Liver (tissue), 9 donors: ENCODE data around the gene FUNDC2. TPM values are rescaled to one million over a fixed set of nuclear protein-coding genes. Genes with fewer than 3 reads are reported as not detected.

Experiments used
- DNase-seq: peaks from one replicate; pipeline ENCODE4 v3.0.0-alpha.2; 2017; ENCODE audit warnings: low spot score
- H3K27ac ChIP-seq, 2 donors: one replicate each; pipeline ENCODE4 v1.7.0; 2013; ENCODE audit warnings: inconsistent platforms in 2 of 2, low read length in 2 of 2, control low read depth in 1 of 2, low read depth in 1 of 2, mild to moderate bottlenecking in 1 of 2
- H3K27me3 ChIP-seq, 4 donors: one replicate each; pipeline versions ENCODE4 v1.6.1 to v1.7.0; 2013; ENCODE audit warnings: low read length in 3 of 4, inconsistent platforms in 1 of 4, mild to moderate bottlenecking in 1 of 4, moderate library complexity in 1 of 4; ENCODE audit not compliant: control insufficient read depth in 4 of 4, insufficient read depth in 4 of 4
- H3K36me3 ChIP-seq, 4 donors: one replicate each; pipeline versions ENCODE4 v1.6.1 to v1.7.0; 2013; ENCODE audit warnings: low read length in 3 of 4, mild to moderate bottlenecking in 3 of 4, low read depth in 1 of 4, moderate library complexity in 1 of 4; ENCODE audit not compliant: control insufficient read depth in 4 of 4, insufficient read depth in 3 of 4
- H3K4me1 ChIP-seq, 4 donors: one replicate each; pipeline versions ENCODE4 v1.6.1 to v1.7.0; 2013; ENCODE audit warnings: low read length in 3 of 4, mild to moderate bottlenecking in 3 of 4, moderate library complexity in 1 of 4; ENCODE audit not compliant: control insufficient read depth in 4 of 4, insufficient read depth in 4 of 4
- H3K4me3 ChIP-seq, 3 donors: one replicate each; pipeline versions ENCODE4 v1.6.1 to v1.7.0; 2013; ENCODE audit warnings: low read length in 3 of 3, control low read depth in 1 of 3, low read depth in 1 of 3, mild to moderate bottlenecking in 1 of 3
- H3K9ac ChIP-seq, 2 donors: one replicate each; pipeline ENCODE4 v1.7.0; 2013; ENCODE audit warnings: low read length in 2 of 2, mild to moderate bottlenecking in 2 of 2, moderate library complexity in 2 of 2, control low read depth in 1 of 2, low read depth in 1 of 2
- H3K9me3 ChIP-seq, 4 donors: one replicate each; pipeline versions ENCODE4 v1.6.1 to v1.7.0; 2013; ENCODE audit warnings: low read length in 3 of 4; ENCODE audit not compliant: control insufficient read depth in 4 of 4
- ATF3 ChIP-seq: IDR thresholded peaks from 2 replicates; pipeline ENCODE4 v1.6.1; 2016; ENCODE audit warnings: antibody characterized with exemption
- CTCF ChIP-seq: fragments of 150-350 bp; IDR thresholded peaks from 2 replicates; pipeline ENCODE4 v1.5.1; 2017; ENCODE audit warnings: improper control_type of control experiment, low read depth, low read length; ENCODE audit not compliant: missing input control
- EGR1 ChIP-seq, 2 donors: IDR thresholded peaks; 2 replicates each; pipeline ENCODE4 v1.6.1; 2016 to 2018; ENCODE audit warnings: antibody characterized with exemption in 2 of 2, low read depth in 2 of 2
- FOXA1 ChIP-seq: IDR thresholded peaks from 2 replicates; pipeline ENCODE4 v1.6.1; 2016; ENCODE audit warnings: antibody characterized with exemption
- FOXA2 ChIP-seq: IDR thresholded peaks from 2 replicates; pipeline ENCODE4 v1.6.1; 2016; ENCODE audit warnings: antibody characterized with exemption
- GABPA ChIP-seq, 2 donors: IDR thresholded peaks in 1 of 2; conservative IDR thresholded peaks in 1 of 2; 2 replicates each; pipeline ENCODE4 v1.6.1; 2016; ENCODE audit warnings: antibody characterized with exemption in 2 of 2, mild to moderate bottlenecking in 1 of 2, moderate library complexity in 1 of 2
- HNF4A ChIP-seq, 2 donors: conservative IDR thresholded peaks; 2 replicates each; pipeline ENCODE4 v1.6.1; 2016; ENCODE audit warnings: antibody characterized with exemption in 2 of 2, mild to moderate bottlenecking in 2 of 2
- HNF4G ChIP-seq: IDR thresholded peaks from 2 replicates; pipeline ENCODE4 v1.6.1; 2016; ENCODE audit warnings: antibody characterized with exemption
- JUND ChIP-seq, 2 donors: IDR thresholded peaks; 2 replicates each; pipeline ENCODE4 v1.6.1; 2016; ENCODE audit warnings: antibody characterized with exemption in 2 of 2
- MAX ChIP-seq: IDR thresholded peaks from 2 replicates; pipeline ENCODE4 v1.6.1; 2016; ENCODE audit warnings: antibody characterized with exemption
- NR2F2 ChIP-seq: IDR thresholded peaks from 2 replicates; pipeline ENCODE4 v1.6.1; 2016; ENCODE audit warnings: antibody characterized with exemption
- RAD21 ChIP-seq, 2 donors: IDR thresholded peaks; 2 replicates each; pipeline ENCODE4 v1.6.1; 2016; ENCODE audit warnings: antibody characterized with exemption in 2 of 2, mild to moderate bottlenecking in 2 of 2
- REST ChIP-seq: IDR thresholded peaks from 2 replicates; pipeline ENCODE4 v1.6.1; 2016; ENCODE audit warnings: antibody characterized with exemption, mild to moderate bottlenecking
- RXRA ChIP-seq, 2 donors: IDR thresholded peaks; 2 replicates each; pipeline ENCODE4 v1.6.1; 2017 to 2018; ENCODE audit warnings: antibody characterized with exemption in 2 of 2, mild to moderate bottlenecking in 1 of 2
- SP1 ChIP-seq: IDR thresholded peaks from 2 replicates; pipeline ENCODE4 v1.6.1; 2018; ENCODE audit warnings: antibody characterized with exemption, mild to moderate bottlenecking
- TAF1 ChIP-seq: conservative IDR thresholded peaks from 2 replicates; pipeline ENCODE4 v1.6.1; 2016; ENCODE audit warnings: antibody characterized with exemption, mild to moderate bottlenecking
- YY1 ChIP-seq: IDR thresholded peaks from 2 replicates; pipeline ENCODE4 v1.6.1; 2016; ENCODE audit warnings: antibody characterized with exemption, mild to moderate bottlenecking
- ZBTB33 ChIP-seq: IDR thresholded peaks from 2 replicates; pipeline ENCODE4 v1.6.1; 2016; ENCODE audit warnings: antibody characterized with exemption
- whole genome bisulfite sequencing: extraction: QIAGEN DNeasy Blood & Tissue Kit; methylation state at CpG from one replicate; pipeline ENCODE4 v1.1.7; 2013; 5-methylcytosine and 5-hydroxymethylcytosine counted together
- polyA plus RNA-seq, 2 donors: library from polyadenylated mRNA; stranded (reverse) in 1 of 2; unstranded in 1 of 2; fragments of 200-250 nt in 1 of 2; fragments of >200 nt in 1 of 2; fragmentation: Nextera tagmentation in 1 of 2; extraction: Ambion mirVana in 1 of 2; gene quantifications; one replicate each; pipeline versions ENCODE4 v1.2.1 to v1.2.3, GENCODE V29; 2013 to 2015
- total RNA-seq, 2 donors: library from RNA; depleted of rRNA; stranded (reverse); fragments of >200 nt; gene quantifications; one replicate each; pipeline ENCODE4 v1.2.3, GENCODE V29; 2014
- donor health status: healthy.
- donor health status: healthy.
- donor health status: healthy.
- donor health status: healthy.
- donor health status: healthy.

Gene FUNDC2
- total and polyA plus RNA-seq, 4 donors, result 19.4 to 79.8 (median 40.8) TPM

GRCh38 chrX:154991476-154991875, 35.2 kb upstream of the FUNDC2 start:
- H3K4me3 ChIP-seq, result no peak overlapping the region
- H3K4me1 ChIP-seq, result peaks cover 0 to 15% (median 12%) of the 10 kb centered on the region in 4 donors
- no peak for TF ChIP-seq RXRA (IDR thresholded peaks at IDR 0.05)
- no peak for TF ChIP-seq TAF1
- no peak for TF ChIP-seq REST
- no peak for TF ChIP-seq FOXA1
- TF ChIP-seq EGR1 (IDR thresholded peaks at IDR 0.05; ENCODE audit: low read depth in 2 of 2), result no peak
- no peak for TF ChIP-seq FOXA2
- TF ChIP-seq ATF3, result no peak
- no peak for TF ChIP-seq YY1
- TF ChIP-seq SP1, result no peak
- TF ChIP-seq HNF4G, result no peak
- no peak for TF ChIP-seq HNF4A (conservative IDR thresholded peaks at IDR 0.05)
- no peaks in the 10 kb centered on the region for H3K9me3 ChIP-seq
- no peak overlapping the region for H3K9ac ChIP-seq
- DNase-seq, result no peak
- H3K27ac ChIP-seq, result no peak overlapping the region
- WGBS, result 93% methylated on average over 1 of the region's 1 CpG
- H3K27me3 ChIP-seq, result no peaks in the 10 kb centered on the region
- H3K36me3 ChIP-seq, result no peaks in the 10 kb centered on the region

GRCh38 chrX:154998204-154998880, 28.3 kb upstream of the FUNDC2 start:
- Histone ChIP-seq H3K4me1 (no peaks in the 10 kb centered on the region), H3K9ac (no peak overlapping the region), H3K9me3 (no peaks in the 10 kb centered on the region), H3K27me3 (no peaks in the 10 kb centered on the region), H3K36me3 (no peaks in the 10 kb centered on the region), H3K4me3 (no peak overlapping the region), H3K27ac (no peak overlapping the region)
- 100% methylated on average over 1 of the region's 1 CpG for WGBS
- TF ChIP-seq RXRA (IDR thresholded peaks at IDR 0.05) (no peak), MAX (no peak), RAD21 (IDR thresholded peaks at IDR 0.05) (no peak), HNF4G (no peak), NR2F2 (no peak), ZBTB33 (no peak), REST (no peak), TAF1 (no peak), EGR1 (IDR thresholded peaks at IDR 0.05; ENCODE audit: low read depth in 2 of 2) (no peak), SP1 (no peak), JUND (IDR thresholded peaks at IDR 0.05) (no peak), FOXA1 (no peak), FOXA2 (no peak), ATF3 (no peak), GABPA (IDR thresholded peaks at IDR 0.05 in 1 of 2, conservative IDR thresholded peaks at IDR 0.05 in 1 of 2) (no peak), YY1 (no peak), CTCF (no peak), HNF4A (conservative IDR thresholded peaks at IDR 0.05) (no peak)
- no peak for DNase-seq
